Muscle layer of duodenum (tissue), 2 donors: Measurements from ENCODE around the gene EFNA5.

Experiments used
- H3K27ac ChIP-seq: one replicate; pipeline ENCODE4 v1.7.0; 2013; ENCODE audit warnings: mild to moderate bottlenecking, low read length
- H3K27me3 ChIP-seq: one replicate; pipeline ENCODE4 v1.7.0; 2013; ENCODE audit warnings: low read depth, mild to moderate bottlenecking, control low read depth, low read length
- H3K36me3 ChIP-seq, 2 donors: one replicate each; pipeline ENCODE4 v1.7.0; 2013; ENCODE audit warnings: low read length in 2 of 2, control low read depth in 1 of 2, mild to moderate bottlenecking in 1 of 2; ENCODE audit not compliant: insufficient read depth in 2 of 2, control insufficient read depth in 1 of 2
- H3K4me1 ChIP-seq, 2 donors: one replicate each; pipeline ENCODE4 v1.7.0; 2013; ENCODE audit warnings: low read length in 2 of 2, mild to moderate bottlenecking in 2 of 2, control low read depth in 1 of 2, moderate library complexity in 1 of 2; ENCODE audit not compliant: insufficient read depth in 2 of 2, control insufficient read depth in 1 of 2
- H3K4me3 ChIP-seq, 2 donors: one replicate each; pipeline ENCODE4 v1.7.0; 2013; ENCODE audit warnings: low read length in 2 of 2, low read depth in 1 of 2, mild to moderate bottlenecking in 1 of 2
- H3K9me3 ChIP-seq, 2 donors: one replicate each; pipeline ENCODE4 v1.7.0; 2013; ENCODE audit warnings: low read length in 2 of 2, control low read depth in 1 of 2, mild to moderate bottlenecking in 1 of 2; ENCODE audit not compliant: control insufficient read depth in 1 of 2
- donor health status: healthy.

The EFNA5 gene

DNA sequence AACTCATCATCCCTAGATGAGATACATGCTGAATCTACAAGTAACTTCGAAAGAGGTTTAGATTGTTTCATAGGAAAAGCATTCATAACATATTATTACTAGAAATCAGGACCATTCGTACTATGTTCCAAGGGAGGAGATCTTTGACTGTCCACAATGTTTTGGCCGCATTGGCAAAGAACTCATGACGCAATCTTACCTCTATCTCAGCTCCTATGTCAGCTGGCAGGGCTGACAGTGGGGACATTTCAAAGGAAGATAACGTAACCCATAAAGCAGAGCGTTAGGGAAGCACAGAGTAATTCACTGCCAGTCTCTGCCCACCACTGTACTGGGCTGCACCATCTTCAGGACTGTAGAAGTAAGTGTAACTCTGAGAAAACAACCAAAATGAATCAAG lies 69.7 kb downstream of the EFNA5 start:
- Histone ChIP-seq H3K36me3 (no peaks in the 10 kb centered on the region), H3K27ac (no peak overlapping the region), H3K9me3 (no peaks in the 10 kb centered on the region), H3K27me3 (no peaks in the 10 kb centered on the region), H3K4me3 (no peak overlapping the region), H3K4me1 (peaks cover 0 to 6% of the 10 kb centered on the region in 2 donors)

DNA sequence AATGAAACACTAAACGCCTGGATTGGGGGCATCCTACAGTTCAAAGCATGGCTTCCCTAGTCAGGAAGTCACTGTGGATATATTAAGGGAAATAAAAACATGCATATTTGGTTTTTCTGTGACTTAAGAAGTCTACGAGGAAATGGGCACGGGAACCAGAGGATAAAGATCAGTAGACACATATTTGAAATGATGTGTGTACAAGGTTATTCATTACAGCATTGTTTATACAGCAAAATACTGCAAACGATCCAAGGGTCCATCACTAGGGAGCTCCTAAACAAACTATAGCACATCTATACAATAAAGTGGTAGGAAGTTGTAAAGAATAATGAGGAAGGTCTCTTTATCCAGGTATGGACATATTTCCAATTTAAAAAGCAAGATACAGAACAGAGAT lies 71.8 kb downstream of the EFNA5 start:
- H3K27me3 ChIP-seq: no peaks in the 10 kb centered on the region
- H3K36me3 ChIP-seq: no peaks in the 10 kb centered on the region
- H3K9me3 ChIP-seq: no peaks in the 10 kb centered on the region
- H3K27ac ChIP-seq: no peak overlapping the region
- H3K4me3 ChIP-seq: no peak overlapping the region
- no peaks in the 10 kb centered on the region for H3K4me1 ChIP-seq

DNA sequence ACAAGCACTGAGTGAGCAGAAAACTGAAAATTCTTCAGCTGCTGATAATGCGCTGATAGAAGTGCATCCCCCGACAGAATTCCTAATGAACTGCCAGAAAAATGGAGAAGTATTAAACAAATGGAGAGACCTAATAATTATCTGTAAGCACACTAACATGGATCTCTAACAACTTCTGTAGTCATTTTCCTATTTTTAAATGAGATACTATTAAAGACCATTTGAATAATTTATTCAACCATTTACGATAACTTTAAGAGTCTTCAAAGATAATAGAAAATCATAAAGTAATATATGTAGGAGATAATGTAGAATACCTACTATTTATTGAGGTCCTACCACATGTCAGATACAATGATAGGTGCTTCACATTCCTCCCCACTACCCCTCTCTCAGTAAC lies 72.9 kb downstream of the EFNA5 start:
- no peaks in the 10 kb centered on the region for H3K36me3 ChIP-seq
- no peak overlapping the region for H3K27ac ChIP-seq
- H3K9me3 ChIP-seq: no peaks in the 10 kb centered on the region
- no peaks in the 10 kb centered on the region for H3K27me3 ChIP-seq
- H3K4me3 ChIP-seq: no peak overlapping the region
- H3K4me1 ChIP-seq: no peaks in the 10 kb centered on the region

DNA sequence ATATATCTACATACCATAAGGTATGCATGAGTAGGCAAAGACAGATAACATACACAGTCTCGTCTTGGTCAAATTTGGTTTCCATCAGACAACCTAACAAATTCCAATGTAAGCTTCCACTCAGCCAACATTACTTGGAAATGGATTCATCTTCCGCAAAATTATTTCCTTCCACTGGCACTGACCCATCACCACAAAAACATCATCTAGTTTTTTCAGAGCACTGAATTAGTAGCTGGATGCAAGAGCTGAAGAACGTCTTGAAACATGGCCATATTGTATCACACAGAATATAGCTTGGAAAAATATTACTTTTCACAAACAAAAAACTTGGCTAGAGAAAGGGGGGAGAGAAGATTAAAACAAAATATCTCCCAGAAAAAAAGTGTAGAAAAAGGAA lies 73.5 kb downstream of the EFNA5 start:
- no peaks in the 10 kb centered on the region for H3K9me3 ChIP-seq
- H3K27ac ChIP-seq: no peak overlapping the region
- H3K4me3 ChIP-seq: no peak overlapping the region
- H3K27me3 ChIP-seq: no peaks in the 10 kb centered on the region
- H3K4me1 ChIP-seq: no peaks in the 10 kb centered on the region
- H3K36me3 ChIP-seq: no peaks in the 10 kb centered on the region

DNA sequence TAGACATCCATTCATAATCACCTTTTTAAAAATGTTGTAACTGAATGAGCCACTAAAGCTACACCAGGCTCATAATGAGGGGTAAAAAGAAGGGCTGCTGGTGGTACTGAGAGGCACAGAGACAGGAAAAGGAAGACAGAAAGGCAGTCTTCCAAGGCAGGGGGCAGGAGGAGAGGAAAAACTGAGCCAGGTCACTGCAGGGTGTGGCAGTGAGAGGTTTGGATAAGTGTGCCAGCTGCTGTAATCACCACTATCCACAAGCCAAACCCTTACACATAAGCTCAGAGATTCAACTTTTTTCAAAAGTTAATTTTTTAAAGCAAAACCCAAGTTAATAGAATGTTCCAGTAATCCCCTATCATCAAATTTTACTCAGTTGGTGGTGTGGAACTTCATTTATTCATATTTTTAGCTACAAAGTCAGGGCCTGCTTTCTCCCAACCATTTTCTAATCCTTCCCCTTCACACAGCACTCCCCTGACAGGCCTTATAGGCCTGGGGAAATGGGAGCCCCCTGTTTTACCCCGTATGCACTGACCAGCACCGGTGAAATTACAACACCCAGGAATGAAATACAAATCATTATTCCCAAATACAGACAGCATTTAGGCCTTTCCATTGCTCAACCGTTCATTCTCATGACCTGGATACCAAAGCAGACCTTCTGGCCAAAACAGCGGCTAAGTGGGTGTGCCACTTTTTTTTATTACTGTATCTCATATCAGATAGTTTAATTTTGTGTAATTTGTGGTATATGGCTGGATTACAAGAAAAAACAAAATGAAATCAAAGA lies 76.3 kb downstream of the EFNA5 start:
- no peaks in the 10 kb centered on the region for H3K9me3 ChIP-seq
- H3K36me3 ChIP-seq: no peaks in the 10 kb centered on the region
- no peaks in the 10 kb centered on the region for H3K27me3 ChIP-seq
- H3K4me3 ChIP-seq: no peak overlapping the region
- H3K27ac ChIP-seq: no peak overlapping the region
- H3K4me1 ChIP-seq: no peaks in the 10 kb centered on the region

DNA sequence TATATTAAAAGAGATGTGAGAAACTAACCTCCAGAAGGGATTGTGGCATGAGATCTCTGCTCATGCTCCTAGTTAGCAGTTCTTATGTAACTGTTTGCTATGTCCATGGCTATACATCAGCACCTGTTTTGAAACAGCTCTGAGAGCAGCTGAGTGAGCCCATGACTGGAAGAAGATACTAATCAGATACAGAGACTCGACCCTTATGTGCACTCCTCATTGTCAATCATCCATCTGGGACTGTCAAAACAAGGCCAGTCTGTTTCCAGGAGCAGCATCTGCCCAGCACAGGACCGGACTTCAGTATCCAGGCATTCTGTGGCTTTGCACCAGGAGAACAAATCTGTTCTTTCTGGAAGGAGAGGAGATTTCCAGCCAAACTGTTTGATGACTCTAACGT lies 77.7 kb downstream of the EFNA5 start:
- H3K27me3 ChIP-seq: no peaks in the 10 kb centered on the region
- H3K4me3 ChIP-seq: no peak overlapping the region
- H3K27ac ChIP-seq: no peak overlapping the region
- no peaks in the 10 kb centered on the region for H3K36me3 ChIP-seq
- no peaks in the 10 kb centered on the region for H3K9me3 ChIP-seq
- H3K4me1 ChIP-seq: no peaks in the 10 kb centered on the region

DNA sequence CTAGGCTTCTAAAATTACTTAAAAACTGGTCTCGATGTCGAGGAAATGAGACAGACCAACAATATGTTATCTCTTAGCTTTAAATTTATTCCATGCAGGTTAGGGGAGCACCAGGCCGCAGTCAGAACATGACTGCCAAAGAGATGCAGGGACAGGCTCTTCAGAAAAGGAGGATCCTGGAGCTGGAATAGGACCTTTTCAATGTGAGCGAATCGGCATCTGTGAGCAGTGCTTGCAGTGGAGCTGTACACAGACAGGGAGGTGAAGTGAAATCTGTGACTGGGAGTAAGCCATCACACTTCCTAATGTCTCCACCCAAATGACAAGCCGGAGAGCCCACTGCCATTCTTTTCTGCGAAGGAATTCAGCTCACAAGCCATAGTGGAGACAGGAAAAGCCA lies 78.2 kb downstream of the EFNA5 start:
- Histone ChIP-seq H3K36me3 (no peaks in the 10 kb centered on the region), H3K27me3 (no peaks in the 10 kb centered on the region), H3K4me1 (no peaks in the 10 kb centered on the region), H3K4me3 (no peak overlapping the region), H3K9me3 (no peaks in the 10 kb centered on the region), H3K27ac (no peak overlapping the region)

DNA sequence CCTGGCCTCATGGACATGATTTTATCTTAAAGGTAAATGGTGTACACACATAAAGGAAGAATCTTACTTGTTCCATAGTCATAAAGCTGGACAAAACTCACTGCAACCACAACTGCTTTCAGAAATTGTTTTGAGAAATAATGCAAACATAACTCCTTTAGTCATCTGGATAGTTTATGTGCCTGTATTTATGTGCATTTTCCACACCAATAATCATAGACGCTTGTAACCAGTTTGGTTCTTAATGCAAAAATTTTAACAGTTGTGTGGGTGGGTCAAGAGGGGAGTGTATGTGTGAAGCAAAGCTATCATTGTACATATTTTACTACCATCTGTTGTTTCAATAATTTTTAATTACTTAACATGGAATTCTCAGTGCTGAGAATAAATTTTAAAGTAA lies 80.1 kb downstream of the EFNA5 start:
- Histone ChIP-seq H3K27me3 (no peaks in the 10 kb centered on the region), H3K9me3 (no peaks in the 10 kb centered on the region), H3K36me3 (no peaks in the 10 kb centered on the region), H3K4me1 (no peaks in the 10 kb centered on the region), H3K27ac (no peak overlapping the region), H3K4me3 (no peak overlapping the region)

DNA sequence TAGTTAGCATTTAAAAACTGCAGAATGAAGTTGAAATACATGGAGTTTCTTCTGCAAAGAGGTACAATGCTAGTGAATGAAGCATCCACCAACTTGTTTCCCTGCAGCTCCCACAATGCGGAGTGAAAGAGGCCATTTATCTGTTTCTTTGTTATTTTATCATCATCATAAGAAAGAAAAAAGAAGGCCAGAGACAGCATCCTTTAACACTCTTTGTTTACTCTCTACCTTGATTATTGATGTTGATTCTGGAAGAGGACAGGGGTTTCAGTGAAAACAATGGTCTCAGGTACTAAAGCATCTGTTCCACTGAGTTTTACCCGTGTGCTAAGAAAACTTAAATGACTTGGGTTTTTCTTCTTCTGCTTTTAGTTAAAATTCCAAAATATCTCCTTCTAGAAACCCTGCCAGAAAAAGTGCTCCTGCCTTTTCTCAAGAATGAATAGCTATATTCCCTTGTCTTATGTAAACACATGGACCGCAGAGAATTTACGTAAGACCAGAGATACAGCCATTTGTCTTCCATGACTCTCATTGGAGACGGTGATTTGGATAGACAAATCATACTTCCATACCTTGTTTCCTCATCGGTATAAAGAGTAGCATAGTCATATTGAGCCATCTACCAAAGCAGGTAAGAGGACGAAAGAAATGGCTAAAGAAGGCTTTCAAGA lies 81.1 kb downstream of the EFNA5 start:
- Histone ChIP-seq H3K27ac (no peak overlapping the region), H3K4me1 (no peaks in the 10 kb centered on the region)

DNA sequence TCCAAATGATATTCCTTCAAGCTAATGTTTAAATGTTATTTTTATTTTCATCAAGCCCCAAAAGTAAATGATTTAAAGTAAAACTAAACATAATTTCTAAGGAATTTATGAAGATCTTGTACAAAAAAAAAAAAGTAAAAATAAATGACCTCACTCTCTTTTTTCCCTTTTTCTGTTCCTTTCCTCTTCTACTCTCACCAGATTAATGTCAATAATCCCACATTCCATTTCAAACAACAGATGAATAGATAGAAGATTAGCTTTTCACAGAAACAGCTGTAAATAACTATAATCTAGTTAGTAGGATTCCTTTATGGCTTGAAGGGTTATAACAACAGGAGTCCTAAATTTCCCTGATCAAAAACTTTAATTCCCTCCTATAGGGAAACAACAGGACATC lies 88.1 kb downstream of the EFNA5 start:
- Histone ChIP-seq H3K27me3 (no peaks in the 10 kb centered on the region), H3K4me3 (no peak overlapping the region), H3K9me3 (no peaks in the 10 kb centered on the region), H3K27ac (no peak overlapping the region), H3K4me1 (no peaks in the 10 kb centered on the region), H3K36me3 (no peaks in the 10 kb centered on the region)

More for the DNA sequence above, 81.1 kb downstream of the EFNA5 start:
- no peaks in the 10 kb centered on the region for H3K36me3 ChIP-seq
- H3K27me3 ChIP-seq: no peaks in the 10 kb centered on the region
- no peak overlapping the region for H3K4me3 ChIP-seq
- H3K9me3 ChIP-seq: no peaks in the 10 kb centered on the region

DNA sequence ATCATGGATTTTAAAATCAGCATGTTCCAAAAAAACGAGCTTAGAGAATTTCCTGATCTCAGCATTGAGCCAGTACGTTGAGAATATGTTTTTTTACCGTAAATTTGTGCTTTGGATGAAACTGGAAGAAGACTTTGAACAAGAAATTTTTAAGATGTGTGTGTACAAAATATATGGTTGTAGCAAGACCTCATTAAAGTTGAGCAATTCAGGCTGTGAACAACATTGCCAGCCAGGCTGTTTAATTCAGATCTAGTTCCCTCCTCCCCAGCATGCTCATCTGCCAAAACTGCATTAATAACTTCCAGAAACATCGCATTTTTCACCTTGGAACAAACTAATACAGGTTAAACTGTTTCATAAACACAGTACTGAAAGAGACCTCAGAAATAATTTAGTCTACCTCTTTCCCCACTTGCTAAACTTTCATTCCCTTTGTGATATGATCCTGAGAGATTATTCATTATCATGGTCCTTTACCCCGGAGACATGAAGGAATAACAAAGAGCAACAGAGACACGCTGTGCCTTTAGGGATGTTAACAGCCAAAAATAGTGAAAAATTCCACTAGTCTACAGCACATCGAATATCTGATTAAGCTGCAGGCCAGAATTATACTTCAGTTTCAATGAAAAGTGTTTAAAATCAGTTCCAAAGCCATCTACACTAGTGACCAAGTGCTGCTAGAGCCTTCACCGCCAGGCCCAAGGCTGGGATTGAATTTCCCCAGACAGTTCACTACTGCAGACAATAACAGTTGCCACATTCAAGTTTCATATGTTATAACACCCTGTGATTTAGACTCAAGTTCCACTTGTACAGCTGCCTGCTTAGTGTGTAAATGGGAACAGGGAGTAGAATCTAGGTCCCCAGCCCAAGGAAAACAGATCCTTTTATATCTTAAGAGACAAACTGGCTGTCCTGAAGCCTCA lies 89.6 kb downstream of the EFNA5 start:
- Histone ChIP-seq H3K36me3 (no peaks in the 10 kb centered on the region), H3K4me1 (no peaks in the 10 kb centered on the region), H3K9me3 (no peaks in the 10 kb centered on the region), H3K4me3 (no peak overlapping the region), H3K27ac (no peak overlapping the region), H3K27me3 (no peaks in the 10 kb centered on the region)
